ENCODE measurements around the gene DDX3Y. TPM values are rescaled to one million over a fixed set of nuclear protein-coding genes. Genes with fewer than 3 reads are reported as not detected.

The DDX3Y gene
- total RNA-seq, 1 donor from 2014 or later: not detected

- Mint-ChIP-seq H3K27ac (ENCODE audit: unreplicated experiment) (no peak overlapping the region), H3K9me3 (ENCODE audit: low read depth) (no peaks in the 10 kb centered on the region), H3K36me3 (ENCODE audit: low read depth) (no peaks in the 10 kb centered on the region), H3K4me3 (ENCODE audit: unreplicated experiment) (no peak overlapping the region), H3K4me1 (ENCODE audit: low read depth) (no peaks in the 10 kb centered on the region), H3K27me3 (ENCODE audit: low read depth) (no peaks in the 10 kb centered on the region)
- no peak for DNase-seq (ENCODE audit: low spot score)
- TF ChIP-seq CTCF (IDR thresholded peaks at IDR 0.05): no peak
Measured at GRCh38 chrY:12905517-12905872, 827 bp downstream of the DDX3Y start.

- TF ChIP-seq CTCF (IDR thresholded peaks at IDR 0.05): no peak
- no peak overlapping the region for H3K4me3 Mint-ChIP-seq (ENCODE audit: unreplicated experiment)
- DNase-seq (ENCODE audit: low spot score): no peak
- no peak overlapping the region for H3K27ac Mint-ChIP-seq (ENCODE audit: unreplicated experiment)
- no peaks in the 10 kb centered on the region for H3K9me3 Mint-ChIP-seq (ENCODE audit: low read depth)
- no peaks in the 10 kb centered on the region for H3K36me3 Mint-ChIP-seq (ENCODE audit: low read depth)
- H3K27me3 Mint-ChIP-seq (ENCODE audit: low read depth): no peaks in the 10 kb centered on the region
- H3K4me1 Mint-ChIP-seq (ENCODE audit: low read depth): no peaks in the 10 kb centered on the region
Measured at GRCh38 chrY:12905895-12906294, 1.2 kb downstream of the DDX3Y start.

- TF ChIP-seq CTCF (IDR thresholded peaks at IDR 0.05): no peak
- H3K9me3 Mint-ChIP-seq (ENCODE audit: low read depth): no peaks in the 10 kb centered on the region
- no peak overlapping the region for H3K27ac Mint-ChIP-seq (ENCODE audit: unreplicated experiment)
- H3K36me3 Mint-ChIP-seq (ENCODE audit: low read depth): no peaks in the 10 kb centered on the region
- H3K27me3 Mint-ChIP-seq (ENCODE audit: low read depth): no peaks in the 10 kb centered on the region
- no peak overlapping the region for H3K4me3 Mint-ChIP-seq (ENCODE audit: unreplicated experiment)
- no peak for DNase-seq (ENCODE audit: low spot score)
- no peaks in the 10 kb centered on the region for H3K4me1 Mint-ChIP-seq (ENCODE audit: low read depth)
Measured at GRCh38 chrY:12913541-12913940, 8.9 kb downstream of the DDX3Y start.

- no peak for TF ChIP-seq CTCF (IDR thresholded peaks at IDR 0.05)
- H3K4me3 Mint-ChIP-seq (ENCODE audit: unreplicated experiment): no peak overlapping the region
Measured at GRCh38 chrY:12928043-12928442, 23.4 kb downstream of the DDX3Y start.

GRCh38 chrY:12941725-12942687 lies 37.3 kb downstream of the DDX3Y start:
- Mint-ChIP-seq H3K27ac (ENCODE audit: unreplicated experiment) (no peak overlapping the region), H3K9me3 (ENCODE audit: low read depth) (no peaks in the 10 kb centered on the region), H3K27me3 (ENCODE audit: low read depth) (no peaks in the 10 kb centered on the region), H3K36me3 (ENCODE audit: low read depth) (no peaks in the 10 kb centered on the region), H3K4me1 (ENCODE audit: low read depth) (no peaks in the 10 kb centered on the region), H3K4me3 (ENCODE audit: unreplicated experiment) (no peak overlapping the region)
- no peak for DNase-seq (ENCODE audit: low spot score)
- TF ChIP-seq CTCF (IDR thresholded peaks at IDR 0.05): no peak

More at GRCh38 chrY:12928043-12928442, 23.4 kb downstream of the DDX3Y start:
- Mint-ChIP-seq H3K9me3 (ENCODE audit: low read depth) (no peaks in the 10 kb centered on the region), H3K36me3 (ENCODE audit: low read depth) (no peaks in the 10 kb centered on the region), H3K27me3 (ENCODE audit: low read depth) (no peaks in the 10 kb centered on the region), H3K27ac (ENCODE audit: unreplicated experiment) (no peak overlapping the region), H3K4me1 (ENCODE audit: low read depth) (no peaks in the 10 kb centered on the region)
- no peak for DNase-seq (ENCODE audit: low spot score)

Other genes starting within 250 kb of the DDX3Y start
- gene USP9Y, start 203.6 kb upstream of the DDX3Y start, total RNA-seq: not detected in 3 replicates